ENCODE data around the gene HMGN3. TPM values are rescaled to one million over a fixed set of nuclear protein-coding genes. Genes with fewer than 3 reads are reported as not detected.

Gene HMGN3
- total and polyA plus RNA-seq, 2 of the 13 experiments (the other 11 are each of a cell fraction or from before 2014, with no cell fraction given), result 67.9 to 145 TPM

- TF ChIP-seq ZNF646 (CRISPR knock-in tag; IDR thresholded peaks at IDR 0.05) (no peak), ZNF234 (CRISPR knock-in tag; conservative IDR thresholded peaks at IDR 0.05) (no peak), FOXK2 (IDR thresholded peaks at IDR 0.05) (no peak), LBX2 (CRISPR knock-in tag; IDR thresholded peaks at IDR 0.05; ENCODE audit: borderline replicate concordance) (peak; percentile 44; the same call in 1 of the 2 replicates), ZBTB7A (CRISPR knock-in tag; IDR thresholded peaks at IDR 0.05) (no peak), ZMYM4 (CRISPR knock-in tag; IDR thresholded peaks at IDR 0.05) (peak; percentile 98), HIC2 (CRISPR knock-in tag; IDR thresholded peaks at IDR 0.05; ENCODE audit: low read depth) (no peak; the same call in 1 of the 2 replicates), SOX6 (IDR thresholded peaks at IDR 0.05) (no peak), SOX6 (CRISPR knock-in tag; IDR thresholded peaks at IDR 0.05) (peak; percentile 45; the same call in 1 of the 2 replicates), ZBTB14 (CRISPR knock-in tag; IDR thresholded peaks at IDR 0.05) (peak; percentile 66), ZNF460 (CRISPR knock-in tag; IDR thresholded peaks at IDR 0.05; ENCODE audit: borderline replicate concordance) (peak; percentile 20; the same call in 1 of the 2 replicates), EZH2 (conservative IDR thresholded peaks at IDR 0.05; ENCODE audit: low read depth, low read length) (no peak), THAP7 (CRISPR knock-in tag; IDR thresholded peaks at IDR 0.05) (no peak), ZFP90 (CRISPR knock-in tag; IDR thresholded peaks at IDR 0.05; ENCODE audit: borderline replicate concordance) (0 out of 2 replicates have a peak, but pooled peaks have one; percentile 73), TRAFD1 (CRISPR knock-in tag; IDR thresholded peaks at IDR 0.05; ENCODE audit: borderline replicate concordance) (no peak)
Observed at GRCh38 chr6:79234150-79235022, at the start of gene HMGN3 (continued).

All from HepG2 (cell line).